Mammary epithelial cell (primary cell): ENCODE measurements around the gene TOLLIP.

Source experiments
- CTCF ChIP-seq, 2 donors: IDR thresholded peaks in 1 of 2; conservative IDR thresholded peaks in 1 of 2; 2 replicates each; pipeline ENCODE4 v1.5.1; 2011 to 2012; ENCODE audit warnings: inconsistent platforms in 2 of 2, low read length in 2 of 2, mild to moderate bottlenecking in 2 of 2, control low read depth in 1 of 2, low read depth in 1 of 2; ENCODE audit not compliant: insufficient read depth in 1 of 2; ENCODE audit errors: extremely low read depth in 1 of 2
- EZH2 ChIP-seq: IDR thresholded peaks from 2 replicates; pipeline ENCODE4 v1.6.1; 2012; ENCODE audit warnings: low read length, inconsistent platforms, borderline replicate concordance

GRCh38 chr11:1237851-1238250 is 71.6 kb downstream of the TOLLIP start:
- TF ChIP-seq CTCF (conservative IDR thresholded peaks at IDR 0.05 in 1 of 2, IDR thresholded peaks at IDR 0.05 in 1 of 2; ENCODE audit: extremely low read depth in 1 of 2, insufficient read depth in 1 of 2, low read depth in 1 of 2, low read length in 2 of 2) (no peak), EZH2 (no peak)
